Activated CD8-positive, alpha-beta T cell treated with anti-CD3 and anti-CD28 coated beads, Interleukin-2, amount 10 ng/mL, durations not matched to agents 7 days and 5 days (primary cell): Measurements from ENCODE around the gene MEOX1. TPM values are rescaled to one million over a fixed set of nuclear protein-coding genes. Genes with fewer than 3 reads are reported as not detected.
"Not testable (repeated sequence)": the region's sequence is repeated elsewhere in the genome, so short reads cannot be mapped to it uniquely, and the experiment has no call there.

Experiments used
- ATAC-seq: fragments of 150-1000 bp; cut with Tn5 transposase; one replicate; pipeline ENCODE4 v1.10.0; 2021; ENCODE audit warnings: moderate library complexity
- CTCF ChIA-PET: fragments of 350-600 bp; sonication (Branson Sonifier 250); formaldehyde crosslinking; loops from one replicate; lab custom pipeline; 2021; ENCODE audit warnings: antibody characterized with exemption; lab: Charles Lee
- POLR2A ChIA-PET: fragments of 350-600 bp; sonication (Branson Sonifier 250); formaldehyde crosslinking; loops from one replicate; lab custom pipeline; 2021; ENCODE audit warnings: antibody characterized with exemption; lab: Charles Lee
- DNase-seq: peaks from one replicate; pipeline ENCODE4 v3.0.0-alpha.2; 2020
- H3K27ac Mint-ChIP-seq: one replicate; pipeline ENCODE4 v1.8.0; 2021; ENCODE audit warnings: mild to moderate bottlenecking, mixed read lengths
- H3K27me3 Mint-ChIP-seq: one replicate; pipeline ENCODE4 v1.8.0; 2021; ENCODE audit warnings: low read depth, mixed read lengths
- H3K36me3 Mint-ChIP-seq: one replicate; pipeline ENCODE4 v1.8.0; 2021; ENCODE audit warnings: low read depth, mixed read lengths
- H3K4me1 Mint-ChIP-seq: one replicate; pipeline ENCODE4 v1.8.0; 2021; ENCODE audit warnings: low read depth, mixed read lengths
- H3K4me3 Mint-ChIP-seq: one replicate; pipeline ENCODE4 v1.8.0; 2021; ENCODE audit warnings: mild to moderate bottlenecking, mixed read lengths
- H3K9me3 Mint-ChIP-seq: one replicate; pipeline ENCODE4 v1.8.0; 2022; ENCODE audit warnings: mixed read lengths; ENCODE audit not compliant: insufficient read depth
- total RNA-seq, 2 experiments: library from RNA; stranded (reverse); gene quantifications; one replicate each; pipeline ENCODE4 v1.2.3, GENCODE V29; 2021

MEOX1 gene
- total RNA-seq, 2 experiments from 2014 or later: 5.4 to 6.9 TPM

DNA sequence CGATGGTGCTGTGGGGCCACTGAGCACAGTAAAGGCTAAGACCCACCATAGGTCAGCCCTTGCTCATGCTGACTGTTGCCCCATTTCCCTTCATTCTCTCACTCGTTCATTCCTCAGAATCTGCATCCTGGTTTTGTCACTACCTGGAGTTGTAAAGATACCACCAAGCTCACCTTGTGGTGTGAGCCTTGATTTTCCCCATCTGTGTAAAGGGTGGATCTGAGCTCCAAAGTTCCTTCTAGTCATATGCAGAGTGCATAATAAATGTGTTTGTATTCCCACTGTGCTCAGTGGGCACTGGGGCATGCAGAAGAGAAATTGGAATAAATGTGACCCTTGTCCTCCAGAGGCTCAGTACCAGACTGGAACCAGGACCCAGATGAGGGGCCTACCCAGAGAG is 35.2 kb upstream of the MEOX1 start:
- POLR2A ChIA-PET: no interaction called here
- ATAC-seq: no peak
- H3K9me3 Mint-ChIP-seq: no peaks in the 10 kb centered on the region

DNA sequence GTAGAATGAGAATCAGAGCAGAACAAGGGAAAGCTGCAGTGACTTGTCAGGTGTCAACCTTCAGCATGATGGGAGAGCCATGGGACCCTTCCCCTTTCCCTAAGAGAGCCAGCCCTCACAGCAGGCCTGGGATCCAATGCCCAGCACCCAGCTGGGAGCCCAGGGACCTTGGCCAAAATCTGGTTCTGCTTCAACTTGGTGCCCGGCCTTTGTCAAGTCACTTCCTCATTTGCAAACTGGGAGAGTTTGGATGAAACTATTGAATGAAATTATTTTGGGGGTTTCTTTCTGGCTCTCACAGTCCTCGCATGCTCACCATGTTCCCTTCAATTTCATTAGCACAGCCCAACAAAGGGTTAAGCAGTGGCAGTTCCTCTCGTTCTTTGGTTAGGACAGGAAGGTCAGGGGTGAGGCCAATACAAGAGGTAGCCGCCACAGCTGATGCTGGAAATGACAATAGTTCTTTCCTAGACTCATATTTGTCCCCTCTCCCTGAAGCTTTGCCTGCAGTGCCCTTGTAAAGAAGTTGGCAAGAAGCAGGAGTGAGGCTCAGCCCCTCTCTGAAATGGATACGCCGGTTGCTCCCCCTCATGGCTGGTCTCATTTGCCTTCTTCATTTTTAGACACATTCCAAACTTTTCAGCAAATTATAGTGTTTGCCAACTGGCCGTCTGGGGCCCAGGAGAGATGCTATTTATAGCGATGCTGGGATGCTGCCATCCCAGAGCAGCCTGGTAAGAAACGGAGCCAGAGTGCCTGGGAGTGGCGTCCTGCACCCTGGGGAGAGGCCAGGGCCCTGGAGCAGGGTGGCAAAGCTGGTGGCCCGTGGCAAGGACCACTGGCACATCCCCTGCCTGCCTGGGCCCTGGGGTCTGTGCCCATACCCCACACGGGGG is 34.5 kb upstream of the MEOX1 start:
- ATAC-seq: no peak
- no peak overlapping the region for H3K4me3 Mint-ChIP-seq
- peaks cover 21% of the 10 kb centered on the region for H3K27me3 Mint-ChIP-seq
- peaks cover 15% of the 10 kb centered on the region for H3K4me1 Mint-ChIP-seq
- H3K9me3 Mint-ChIP-seq: no peaks in the 10 kb centered on the region
- no peak for DNase-seq
- ChIA-PET POLR2A (no interaction called here), CTCF (interaction anchor here (2.7 to 23.1 kb wide), 2 partner anchors 10 to 64 kb away, joined by 15 to 607 read pairs; partner anchors contain the start of gene SOST)
- H3K36me3 Mint-ChIP-seq: no peaks in the 10 kb centered on the region
- H3K27ac Mint-ChIP-seq: no peak overlapping the region

More for the DNA sequence above, 35.2 kb upstream of the MEOX1 start:
- Mint-ChIP-seq H3K4me1 (peaks cover 19% of the 10 kb centered on the region), H3K4me3 (no peak overlapping the region), H3K27ac (no peak overlapping the region), H3K36me3 (no peaks in the 10 kb centered on the region), H3K27me3 (peaks cover 22% of the 10 kb centered on the region)
- CTCF ChIA-PET: interaction anchor here (23.1 kb wide), 1 partner anchor 63 kb away, joined by 607 read pairs; the partner anchor contains the start of gene SOST
- no peak for DNase-seq

DNA sequence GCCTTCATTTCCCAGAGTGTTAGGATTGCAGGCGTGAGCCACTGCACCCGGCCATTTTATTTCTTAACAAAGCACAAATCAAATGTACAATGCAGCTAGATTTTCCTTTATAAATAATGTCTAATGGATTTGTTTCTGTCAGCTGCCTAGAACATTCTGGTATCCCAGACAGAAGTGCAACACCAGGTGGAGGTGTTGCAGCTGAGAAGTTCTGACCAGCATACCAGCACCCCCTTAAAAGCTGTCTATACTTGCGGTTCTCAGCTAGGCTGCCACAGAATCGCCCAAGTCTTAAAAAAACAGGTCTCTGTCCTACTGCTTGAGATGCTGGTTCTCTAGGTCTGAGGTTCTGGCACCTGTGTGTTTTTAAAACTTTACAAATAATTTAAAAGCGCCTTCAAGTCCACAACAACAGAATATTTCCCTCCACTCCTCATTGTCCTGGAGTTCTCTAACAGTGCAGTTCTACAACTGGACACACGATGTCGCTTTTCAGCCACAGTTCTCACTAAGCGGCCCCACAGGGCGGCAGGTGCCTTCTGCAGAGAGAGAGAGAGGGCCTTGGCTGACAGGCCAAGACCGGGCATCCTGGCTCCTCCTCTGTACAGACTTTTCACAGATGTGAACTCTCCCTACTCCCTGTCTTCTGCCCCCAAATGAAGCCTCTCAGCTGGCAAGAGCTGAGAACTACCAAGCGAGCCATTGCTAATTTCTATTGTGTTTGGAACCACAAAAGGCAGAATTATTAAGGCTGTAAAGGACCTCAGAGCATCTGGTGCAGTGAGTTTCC is 32.6 kb upstream of the MEOX1 start:
- POLR2A ChIA-PET: no interaction called here
- Mint-ChIP-seq H3K4me3 (no peak overlapping the region), H3K27ac (no peak overlapping the region), H3K36me3 (no peaks in the 10 kb centered on the region), H3K9me3 (no peaks in the 10 kb centered on the region), H3K4me1 (peaks cover 5% of the 10 kb centered on the region), H3K27me3 (peaks cover 12% of the 10 kb centered on the region)
- ATAC-seq (peak; percentile 93), DNase-seq (peak; percentile 85)
- CTCF ChIA-PET: interaction anchor here (0.6 to 23.1 kb wide), 29 partner anchors 8 to 147 kb away, joined by 3 to 607 read pairs (median 4); partner anchors contain the start of gene SOST

DNA sequence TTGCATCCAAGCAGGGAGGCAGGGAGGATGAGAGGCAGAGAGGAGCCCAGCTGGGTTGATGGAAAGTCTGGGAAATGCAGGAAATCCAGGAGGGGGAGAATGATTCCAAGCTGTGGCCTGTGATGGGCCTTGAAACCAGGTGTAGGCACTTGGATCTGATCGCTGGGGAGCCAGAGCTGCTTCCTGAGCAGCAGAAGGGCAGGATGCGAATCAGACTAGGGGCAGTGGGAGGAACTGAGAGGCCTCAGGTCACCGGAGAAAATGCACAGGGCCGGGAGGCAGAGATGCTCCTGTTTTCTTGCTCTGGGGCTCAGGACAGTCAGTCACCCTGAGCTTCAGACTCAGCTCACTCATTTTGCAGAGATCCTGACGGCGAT is 29.6 kb upstream of the MEOX1 start:
- Mint-ChIP-seq H3K9me3 (no peaks in the 10 kb centered on the region), H3K27ac (no peak overlapping the region), H3K36me3 (no peaks in the 10 kb centered on the region), H3K27me3 (peaks cover 3% of the 10 kb centered on the region), H3K4me1 (no peaks in the 10 kb centered on the region), H3K4me3 (no peak overlapping the region)
- DNase-seq (no peak), ATAC-seq (no peak)
- POLR2A ChIA-PET: no interaction called here
- CTCF ChIA-PET: interaction anchor here (0.5 to 23.1 kb wide), 5 partner anchors 9 to 114 kb away, joined by 3 to 607 read pairs (median 6); partner anchors contain the start of gene SOST

DNA sequence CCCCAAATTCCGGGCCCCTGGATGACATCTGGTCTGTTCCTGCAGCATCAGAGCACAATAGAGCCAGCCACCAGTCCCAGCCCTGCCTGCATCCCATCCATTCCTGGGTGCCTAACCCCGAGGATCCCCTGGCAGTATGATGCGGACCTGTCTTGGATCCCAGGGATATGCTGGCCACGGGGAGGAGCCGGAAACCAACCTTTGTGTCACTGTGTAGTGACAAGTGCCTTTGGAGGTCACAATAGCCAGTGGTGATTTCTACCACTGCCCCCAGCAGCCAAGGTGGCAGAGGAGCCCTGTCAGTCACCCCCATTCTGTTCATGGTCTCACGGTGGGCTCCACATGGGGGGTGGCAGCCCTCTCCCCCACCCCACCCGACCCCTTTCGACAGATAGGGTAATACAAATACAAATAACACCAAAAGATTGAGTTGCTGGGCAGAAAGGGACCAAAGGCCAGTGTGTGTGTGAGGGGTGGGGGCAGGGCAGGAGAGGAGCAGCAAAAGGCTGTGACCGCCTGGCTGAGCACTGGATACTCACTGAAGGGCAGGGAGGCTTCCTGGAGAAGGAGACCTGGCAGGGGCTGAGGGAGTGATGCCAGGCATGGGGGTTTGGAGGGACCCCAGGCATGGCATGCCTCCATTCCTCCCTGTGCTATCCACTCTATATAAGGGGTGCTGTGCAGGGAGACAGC is 29.0 kb upstream of the MEOX1 start:
- H3K4me3 Mint-ChIP-seq: no peak overlapping the region
- H3K36me3 Mint-ChIP-seq: no peaks in the 10 kb centered on the region
- ChIA-PET CTCF (interaction anchor here (0.6 to 23.1 kb wide), 3 partner anchors 11 to 69 kb away, joined by 3 to 607 read pairs (median 6); partner anchors contain the start of gene SOST), POLR2A (no interaction called here)
- H3K27me3 Mint-ChIP-seq: no peaks in the 10 kb centered on the region
- ATAC-seq (no peak), DNase-seq (no peak)
- no peak overlapping the region for H3K27ac Mint-ChIP-seq
- H3K4me1 Mint-ChIP-seq: no peaks in the 10 kb centered on the region
- H3K9me3 Mint-ChIP-seq: no peaks in the 10 kb centered on the region

DNA sequence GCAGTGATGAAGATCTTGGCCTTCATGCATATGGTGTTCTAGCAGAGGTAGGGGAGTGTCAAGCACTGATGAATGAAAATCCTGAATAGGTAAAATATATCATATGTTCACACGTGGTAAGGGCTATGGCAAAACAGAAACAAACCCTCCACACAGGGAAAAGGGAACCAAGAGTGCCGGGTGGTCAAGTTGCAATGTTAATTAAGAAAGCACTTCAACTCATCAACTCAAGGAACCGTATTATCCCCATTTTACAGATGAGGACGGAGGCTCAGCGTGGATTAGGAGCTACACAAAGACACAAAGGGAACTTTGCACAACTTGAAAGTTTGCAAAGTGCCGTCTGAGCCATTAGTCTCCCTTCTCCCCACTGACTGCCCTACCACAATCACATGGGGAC is 28.1 kb upstream of the MEOX1 start:
- no peak overlapping the region for H3K4me3 Mint-ChIP-seq
- H3K4me1 Mint-ChIP-seq: no peaks in the 10 kb centered on the region
- no peaks in the 10 kb centered on the region for H3K27me3 Mint-ChIP-seq
- POLR2A ChIA-PET: no interaction called here
- CTCF ChIA-PET: interaction anchor here (1.5 to 23.1 kb wide), 2 partner anchors 70 to 113 kb away, joined by 6 to 607 read pairs; partner anchors contain the start of gene SOST
- DNase-seq: no peak
- no peaks in the 10 kb centered on the region for H3K9me3 Mint-ChIP-seq
- H3K27ac Mint-ChIP-seq: no peak overlapping the region
- no peak for ATAC-seq
- no peaks in the 10 kb centered on the region for H3K36me3 Mint-ChIP-seq

DNA sequence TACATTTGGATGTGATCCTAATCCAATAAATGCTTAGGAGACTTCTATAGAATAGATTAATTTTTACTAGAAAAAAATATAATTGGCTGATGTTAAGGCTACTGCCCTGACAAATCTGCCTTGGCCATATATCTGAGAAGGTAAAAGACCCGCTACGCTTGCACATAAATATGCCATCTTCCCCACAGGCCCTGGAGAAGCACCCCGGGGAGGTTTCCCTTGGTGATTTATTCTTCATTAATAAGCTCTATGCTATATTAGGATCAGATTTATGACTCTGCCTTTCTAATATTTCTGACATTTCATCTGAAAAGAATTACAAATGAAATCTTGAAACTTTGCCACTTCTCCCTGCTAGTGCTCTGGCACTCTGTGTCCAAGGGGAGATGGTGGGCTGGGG is 27.4 kb upstream of the MEOX1 start:
- Mint-ChIP-seq H3K9me3 (no peaks in the 10 kb centered on the region), H3K36me3 (no peaks in the 10 kb centered on the region), H3K27me3 (no peaks in the 10 kb centered on the region), H3K4me1 (no peaks in the 10 kb centered on the region), H3K27ac (no peak overlapping the region), H3K4me3 (no peak overlapping the region)
- CTCF ChIA-PET: interaction anchor here (1.5 to 23.1 kb wide), 2 partner anchors 71 to 112 kb away, joined by 6 to 607 read pairs; partner anchors contain the start of gene SOST
- ATAC-seq (no peak), DNase-seq (no peak)
- POLR2A ChIA-PET: no interaction called here

DNA sequence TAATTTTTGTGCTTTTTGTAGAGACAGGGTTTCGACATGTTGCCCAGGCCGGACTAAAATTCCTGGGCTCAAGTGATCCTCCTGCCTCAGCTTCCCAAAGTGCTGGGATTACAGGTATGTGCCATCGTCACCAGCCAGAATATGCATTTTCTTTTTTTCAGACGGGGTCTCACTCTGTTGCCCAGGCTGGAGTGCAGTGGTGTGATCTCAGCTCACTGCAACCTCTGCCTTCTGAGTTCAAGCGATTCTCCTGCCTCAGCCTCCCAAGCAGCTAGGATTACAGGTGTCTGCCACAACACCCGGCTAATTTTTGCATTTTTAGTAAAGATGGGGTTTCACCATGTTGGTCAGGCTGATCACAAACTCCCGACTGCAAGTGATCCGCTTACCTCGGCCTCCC is 25.2 kb upstream of the MEOX1 start:
- H3K36me3 Mint-ChIP-seq, H3K9me3 Mint-ChIP-seq, DNase-seq, POLR2A ChIA-PET, H3K27ac Mint-ChIP-seq, H3K4me3 Mint-ChIP-seq, H3K27me3 Mint-ChIP-seq, ATAC-seq, H3K4me1 Mint-ChIP-seq: not testable (repeated sequence)
- CTCF ChIA-PET: interaction anchor here (1.6 to 4.1 kb wide), 2 partner anchors 74 to 110 kb away, joined by 3 to 23 read pairs; no protein-coding TSS in a partner anchor

DNA sequence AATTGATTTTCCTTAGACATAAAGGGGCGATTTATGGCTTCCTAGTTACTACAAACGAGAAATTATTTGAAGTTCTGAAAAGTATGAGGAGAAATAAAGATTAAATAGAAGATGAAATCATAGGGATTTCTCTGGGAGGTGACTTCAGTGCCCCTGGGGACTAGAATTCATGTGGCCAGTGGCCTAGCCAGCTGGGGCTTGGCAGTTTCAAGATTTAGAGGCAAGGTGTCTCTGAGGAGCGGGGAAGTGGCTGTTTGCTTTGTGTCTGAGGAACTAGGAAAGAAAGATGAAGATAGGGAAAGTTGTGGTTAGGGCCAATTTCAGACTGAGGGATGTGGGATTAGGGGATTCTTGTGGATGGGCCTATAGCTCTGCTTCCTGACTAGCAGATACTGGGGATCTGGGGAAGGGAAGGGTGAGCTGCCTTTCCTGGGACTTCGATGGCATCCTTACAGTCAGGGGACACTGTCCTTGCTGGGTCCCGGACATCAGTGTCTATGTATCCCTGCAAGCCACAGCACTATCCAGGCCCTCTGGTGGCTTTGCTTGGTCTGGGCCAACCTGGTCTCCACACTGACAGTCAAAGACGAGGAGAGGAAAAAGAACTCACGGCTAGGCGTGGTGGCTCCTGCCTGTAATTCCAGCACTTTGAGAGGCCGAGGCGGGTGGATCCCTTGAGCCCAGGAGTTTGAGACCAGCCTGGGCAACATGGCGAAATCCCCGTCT is 22.4 kb upstream of the MEOX1 start:
- no peaks in the 10 kb centered on the region for H3K9me3 Mint-ChIP-seq
- H3K4me1 Mint-ChIP-seq: no peaks in the 10 kb centered on the region
- no peak overlapping the region for H3K27ac Mint-ChIP-seq
- peaks cover 13% of the 10 kb centered on the region for H3K27me3 Mint-ChIP-seq
- ChIA-PET CTCF (interaction anchor here (0.8 to 4.1 kb wide), 7 partner anchors 10 to 107 kb away, joined by 3 to 23 read pairs (median 4); no protein-coding TSS in a partner anchor), POLR2A (no interaction called here)
- H3K36me3 Mint-ChIP-seq: no peaks in the 10 kb centered on the region
- ATAC-seq: no peak
- DNase-seq: no peak
- no peak overlapping the region for H3K4me3 Mint-ChIP-seq

DNA sequence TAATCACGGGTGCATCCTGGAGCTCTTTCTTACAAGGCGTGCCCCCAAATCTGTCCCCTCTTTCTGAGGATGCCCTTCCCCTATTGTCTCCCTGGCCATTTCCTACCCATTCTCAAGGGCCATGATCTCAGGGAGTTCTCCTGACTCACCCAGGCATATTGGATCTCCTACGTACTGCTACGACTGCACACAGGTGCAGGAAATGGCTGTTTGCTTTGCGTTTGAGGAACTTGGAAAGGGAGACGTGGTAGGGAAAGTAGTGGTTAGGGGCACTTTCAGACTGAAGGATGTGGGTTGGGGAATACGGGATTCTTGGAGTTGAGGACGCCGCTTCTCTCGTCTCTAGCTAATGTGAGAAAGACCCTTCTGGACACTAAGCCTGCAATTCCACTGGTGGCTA is 18.7 kb upstream of the MEOX1 start:
- DNase-seq (no peak), ATAC-seq (no peak)
- H3K27me3 Mint-ChIP-seq: peaks cover 17% of the 10 kb centered on the region
- H3K36me3 Mint-ChIP-seq: no peaks in the 10 kb centered on the region
- no peak overlapping the region for H3K27ac Mint-ChIP-seq
- ChIA-PET CTCF (interaction anchor here (0.9 to 1.0 kb wide), 2 partner anchors 13 to 59 kb away, joined by 3 to 7 read pairs; no protein-coding TSS in a partner anchor), POLR2A (no interaction called here)
- no peaks in the 10 kb centered on the region for H3K9me3 Mint-ChIP-seq
- no peak overlapping the region for H3K4me3 Mint-ChIP-seq
- H3K4me1 Mint-ChIP-seq: peaks cover 12% of the 10 kb centered on the region
